SK-N-SH (cell line): ENCODE results near the gene DPF3.

Experiments
- CTCF ChIP-seq: fragments of 200-600 bp; sonication (generic); IDR thresholded peaks from 2 replicates; pipeline ENCODE4 v1.6.1; 2017; ENCODE audit warnings: antibody characterized with exemption, mild to moderate bottlenecking, moderate library complexity
- MXI1 ChIP-seq: IDR thresholded peaks from 2 replicates; pipeline ENCODE4 v1.6.1; 2012; ENCODE audit warnings: mild to moderate bottlenecking, low read depth, low read length, improper control_type of control experiment
- POLR2AphosphoS5 ChIP-seq: IDR thresholded peaks from 2 replicates; pipeline ENCODE4 v1.6.1; 2012; ENCODE audit warnings: low read depth, low read length
- YY1 ChIP-seq: IDR thresholded peaks from 2 replicates; pipeline ENCODE4 v1.4.0; 2012; ENCODE audit warnings: low read depth, mild to moderate bottlenecking

DNA sequence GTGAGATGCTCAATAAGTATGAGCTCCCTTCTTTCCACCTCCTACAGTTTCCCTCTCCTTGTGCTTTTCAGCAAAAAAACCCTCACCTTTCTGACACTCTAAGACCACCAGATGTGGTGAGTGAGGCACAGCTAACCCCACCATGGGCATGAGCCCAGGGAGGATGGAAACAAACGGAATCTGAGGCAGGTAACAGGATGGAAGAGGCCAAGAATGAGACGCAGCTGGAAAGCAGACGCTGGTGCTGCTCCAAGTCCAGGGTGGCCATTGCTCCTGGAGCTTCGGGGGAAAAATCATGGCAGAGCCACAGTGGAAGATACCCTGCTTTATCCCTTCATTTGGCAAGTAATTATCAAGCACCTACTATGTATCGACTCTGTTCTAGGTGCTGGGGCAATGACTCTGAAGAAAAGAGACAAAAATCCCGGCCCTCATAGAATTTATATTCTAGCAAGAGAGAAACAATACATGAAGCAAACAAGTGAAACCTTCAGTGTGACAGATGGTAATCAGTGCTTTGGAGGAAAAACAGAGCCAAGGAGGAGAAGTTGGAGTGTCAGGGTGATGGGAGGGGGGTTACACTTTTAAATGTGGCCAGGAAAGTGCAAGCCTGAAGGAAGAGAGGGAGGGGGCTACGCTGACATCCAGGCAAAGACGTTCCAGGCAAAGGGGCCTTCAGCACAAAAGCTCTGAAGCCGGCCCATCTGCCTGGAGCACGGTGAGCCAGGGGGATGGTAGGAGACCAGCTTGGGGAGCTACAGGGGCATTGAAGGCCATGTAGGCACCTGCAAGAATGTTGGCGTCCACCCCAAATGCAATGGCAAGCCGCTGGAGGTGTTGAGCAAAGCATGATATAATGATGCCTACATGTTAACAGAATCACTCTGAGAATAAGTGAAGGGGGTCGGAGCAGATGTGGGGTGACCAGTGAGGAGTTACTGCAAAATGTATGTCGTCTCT, 154.2 kb downstream of the DPF3 start:
- TF ChIP-seq YY1 (no peak), POLR2AphosphoS5 (no peak), CTCF (no peak), MXI1 (no peak)
